Loucy (cell line): ENCODE data around the gene NAALADL2.
"Not testable (repeated sequence)": the region's sequence is repeated elsewhere in the genome, so short reads cannot be mapped to it uniquely, and the experiment has no call there.

Experiments
- H2AFZ ChIP-seq: fragments of 200-600 bp; sonication (generic); 2 replicates; pipeline ENCODE4 v1.6.0; 2016; ENCODE audit warnings: antibody characterized with exemption, mild to moderate bottlenecking, low read length, moderate library complexity
- H3F3A ChIP-seq: fragments of 200-600 bp; 2 replicates; pipeline ENCODE4 v1.6.0; 2016; ENCODE audit warnings: antibody characterized with exemption, low read depth, mild to moderate bottlenecking
- H3K27me3 ChIP-seq: fragments of 200-600 bp; sonication (generic); 2 replicates; pipeline ENCODE4 v1.6.1; 2014; ENCODE audit warnings: low read length, mild to moderate bottlenecking; ENCODE audit not compliant: insufficient read depth, poor library complexity, severe bottlenecking
- H3K36me3 ChIP-seq: fragments of 200-600 bp; sonication (generic); 2 replicates; pipeline ENCODE4 v1.6.1; 2016; ENCODE audit warnings: low read length; ENCODE audit not compliant: insufficient read depth
- H3K4me1 ChIP-seq: fragments of 200-600 bp; sonication (generic); 2 replicates; pipeline ENCODE4 v1.5.1; 2014; ENCODE audit warnings: low read length, mild to moderate bottlenecking; ENCODE audit not compliant: insufficient read depth, poor library complexity, severe bottlenecking
- H3K4me2 ChIP-seq: fragments of 200-600 bp; sonication (generic); 2 replicates; pipeline ENCODE4 v1.6.0; 2014; ENCODE audit warnings: antibody characterized with exemption, low read length, low read depth, mild to moderate bottlenecking; ENCODE audit not compliant: poor library complexity, severe bottlenecking
- H3K4me3 ChIP-seq: fragments of 200-600 bp; sonication (generic); 2 replicates; pipeline ENCODE4 v1.5.1; 2014; ENCODE audit warnings: low read length, mild to moderate bottlenecking, mixed read lengths; ENCODE audit not compliant: poor library complexity, severe bottlenecking
- H3K79me2 ChIP-seq: fragments of 200-600 bp; sonication (generic); 2 replicates; pipeline ENCODE4 v1.6.1; 2014; ENCODE audit warnings: low read length; ENCODE audit not compliant: insufficient read depth
- H3K9ac ChIP-seq: fragments of 200-600 bp; sonication (generic); 2 replicates; pipeline ENCODE4 v1.6.0; 2014; ENCODE audit warnings: mild to moderate bottlenecking, low read depth, low read length, moderate library complexity; ENCODE audit not compliant: poor library complexity, severe bottlenecking
- H3K9me2 ChIP-seq: fragments of 200-600 bp; sonication (generic); replicated peaks from 2 replicates; pipeline ENCODE4 v1.6.1; 2016; ENCODE audit warnings: low read depth, low read length, mixed read lengths
- H3K9me3 ChIP-seq: fragments of 200-600 bp; sonication (generic); 2 replicates; pipeline ENCODE4 v1.6.1; 2014; ENCODE audit warnings: mild to moderate bottlenecking, antibody characterized with exemption, low read length, low read depth; ENCODE audit not compliant: insufficient read depth
- H4K20me1 ChIP-seq: fragments of 200-600 bp; sonication (generic); 2 replicates; pipeline ENCODE4 v1.6.0; 2014; ENCODE audit warnings: antibody characterized with exemption, low read length, mild to moderate bottlenecking; ENCODE audit not compliant: insufficient read depth, poor library complexity, severe bottlenecking
- CTCF ChIP-seq: fragments of 200-600 bp; sonication (generic); conservative IDR thresholded peaks from 2 replicates; pipeline ENCODE4 v1.5.1; 2014; ENCODE audit warnings: mild to moderate bottlenecking, antibody characterized with exemption, low read length
- EZH2phosphoT487 ChIP-seq: fragments of 200-600 bp; IDR thresholded peaks from 2 replicates; pipeline ENCODE4 v1.6.1; 2018; ENCODE audit warnings: antibody characterized with exemption, mild to moderate bottlenecking, moderate library complexity, borderline replicate concordance

NAALADL2 gene

GRCh38 chr3:175161291-175161690 is 302.2 kb downstream of the NAALADL2 start:
- H3K4me3 ChIP-seq = no peak overlapping the region
- no peaks in the 10 kb centered on the region for H3K9me3 ChIP-seq
- no peaks in the 10 kb centered on the region for H3K79me2 ChIP-seq
- H3F3A ChIP-seq = no peaks in the 10 kb centered on the region
- no peak overlapping the region for H2AFZ ChIP-seq
- H3K36me3 ChIP-seq = no peaks in the 10 kb centered on the region
- H3K4me2 ChIP-seq = no peak overlapping the region
- no peaks in the 10 kb centered on the region for H3K27me3 ChIP-seq
- no peaks in the 10 kb centered on the region for H3K4me1 ChIP-seq
- no peaks in the 10 kb centered on the region for H4K20me1 ChIP-seq
- H3K9me2 ChIP-seq = no peaks in the 10 kb centered on the region
- H3K9ac ChIP-seq = no peak overlapping the region
- no peak for TF ChIP-seq CTCF
- no peak for TF ChIP-seq EZH2phosphoT487

GRCh38 chr3:175163686-175164085 is 304.6 kb downstream of the NAALADL2 start:
- H3K9ac ChIP-seq = no peak overlapping the region
- H3K9me2 ChIP-seq = no peaks in the 10 kb centered on the region
- no peak overlapping the region for H2AFZ ChIP-seq
- no peaks in the 10 kb centered on the region for H3K79me2 ChIP-seq
- no peaks in the 10 kb centered on the region for H3K36me3 ChIP-seq
- H3K9me3 ChIP-seq = no peaks in the 10 kb centered on the region
- no peak overlapping the region for H3K4me2 ChIP-seq
- no peaks in the 10 kb centered on the region for H3K4me1 ChIP-seq
- no peaks in the 10 kb centered on the region for H3K27me3 ChIP-seq
- TF ChIP-seq CTCF (no peak), EZH2phosphoT487 (no peak)
- no peaks in the 10 kb centered on the region for H4K20me1 ChIP-seq
- no peak overlapping the region for H3K4me3 ChIP-seq
- no peaks in the 10 kb centered on the region for H3F3A ChIP-seq

- H3K36me3 ChIP-seq, H3K79me2 ChIP-seq, H4K20me1 ChIP-seq: not testable (repeated sequence)
Observed at GRCh38 chr3:175173117-175173516, 314.0 kb downstream of the NAALADL2 start.

GRCh38 chr3:175176556-175176955 is 317.4 kb downstream of the NAALADL2 start:
- H3K4me3 ChIP-seq = no peak overlapping the region
- no peaks in the 10 kb centered on the region for H3K79me2 ChIP-seq
- no peak for TF ChIP-seq CTCF
- no peak for TF ChIP-seq EZH2phosphoT487

More at GRCh38 chr3:175173117-175173516, 314.0 kb downstream of the NAALADL2 start:
- not testable (repeated sequence) for H3K27me3 ChIP-seq, H3K4me3 ChIP-seq, H3K9ac ChIP-seq, H2AFZ ChIP-seq, H3K9me3 ChIP-seq, H3K4me1 ChIP-seq, H3K9me2 ChIP-seq, H3F3A ChIP-seq, H3K4me2 ChIP-seq

More at GRCh38 chr3:175176556-175176955, 317.4 kb downstream of the NAALADL2 start:
- Histone ChIP-seq H3K36me3 (no peaks in the 10 kb centered on the region), H3K9me2 (no peaks in the 10 kb centered on the region), H3F3A (no peaks in the 10 kb centered on the region), H3K9ac (no peak overlapping the region), H2AFZ (no peak overlapping the region), H3K27me3 (no peaks in the 10 kb centered on the region), H4K20me1 (no peaks in the 10 kb centered on the region), H3K4me1 (no peaks in the 10 kb centered on the region), H3K4me2 (no peak overlapping the region), H3K9me3 (no peaks in the 10 kb centered on the region)
